ENCODE results near the gene DCTPP1. TPM values are rescaled to one million over a fixed set of nuclear protein-coding genes. Genes with fewer than 3 reads are reported as not detected.

The DCTPP1 gene
- 20.4 and 39.9 TPM in 2 replicates for total RNA-seq (2011; cell fraction: chromatin; rRNA removed; ENCODE audit: low replicate concordance)
- 29.6 and 33.7 TPM in 2 replicates for total RNA-seq (2011; cell fraction: nucleolus; rRNA removed)
- total RNA-seq (2011; cell fraction: nucleoplasm; rRNA removed) = 26.7 and 33.2 TPM in 2 replicates
- 74.2 and 79.0 TPM in 2 replicates for total RNA-seq (2014; rRNA removed)
- 61.2 and 61.3 TPM in 2 replicates for total RNA-seq (2014; rRNA removed; fragmentation: Illumina TruSeq; extraction: Trizol)
- total RNA-seq (2015; rRNA removed; fragmentation: Illumina TruSeq; extraction: Trizol) = 67.4 and 75.0 TPM in 2 replicates
- 124 and 129 TPM in 2 replicates for total RNA-seq (2021)
- 107 and 120 TPM in 2 replicates for polyA plus RNA-seq (2011; rRNA removed)
- 109 and 151 TPM in 2 replicates for polyA plus RNA-seq (2011; cell fraction: cytosol; rRNA removed)
- polyA plus RNA-seq (2011; cell fraction: nucleus; rRNA removed) = 34.2 and 44.6 TPM in 2 replicates
- polyA plus RNA-seq (2012) = 56.3 and 118 TPM in 2 replicates
- 108 and 130 TPM in 2 replicates for polyA plus RNA-seq (2014; fragmentation: Illumina TruSeq; extraction: Trizol)
- polyA plus RNA-seq (2014; fragmentation: Nextera tagmentation; extraction: Ambion mirVana) = 10 to 100 TPM; 45.0 to 80.6 TPM
- 132 and 138 TPM in 2 replicates for polyA plus RNA-seq (2014; rRNA removed)
- 31.3 and 36.6 TPM in 2 replicates for polyA minus RNA-seq (2011; rRNA and poly(A)+ RNA removed)
- 29.3 and 42.9 TPM in 2 replicates for polyA minus RNA-seq (2011; cell fraction: cytosol; rRNA and poly(A)+ RNA removed)
- polyA minus RNA-seq (2011; cell fraction: nucleus; rRNA and poly(A)+ RNA removed) = 10.1 and 14.4 TPM in 2 replicates
- percentile 88 among the genes with signal in this experiment for Bru-seq, nascent RNA
- BruChase-seq, experiment 1, labeled RNA remaining after a 2-hour chase = percentile 79 among the genes with signal in this experiment
- percentile 87 among the genes with signal in this experiment for BruChase-seq, experiment 2, labeled RNA remaining after a 6-hour chase
- long read RNA-seq, experiment 1, transcript DCTPP1-201 (3 exons, 1,222 nt) = major isoform, 378 of 577 reads
- long read RNA-seq, experiment 1, partial matches to known transcripts = 0 of 577 reads
- long read RNA-seq, experiment 1, other reads (novel, unspliced or antisense) = 194 of 577 reads
- long read RNA-seq, experiment 2, transcript DCTPP1-201 (3 exons, 1,222 nt) = major isoform, 159 of 184 reads
- long read RNA-seq, experiment 2, partial matches to known transcripts = 0 of 184 reads
- long read RNA-seq, experiment 2, other reads (novel, unspliced or antisense) = 22 of 184 reads
- long read RNA-seq, experiment 3, transcript DCTPP1-201 (3 exons, 1,222 nt) = major isoform, 211 of 222 reads
- long read RNA-seq, experiment 3, partial matches to known transcripts = 6 of 222 reads
- long read RNA-seq, experiment 3, other reads (novel, unspliced or antisense) = 4 of 222 reads

- ATAC-seq (peak; percentile 99), FAIRE-seq (peak; percentile 100), DNase-seq (ENCODE audit: extremely low read depth in 1 of 4, low spot score in 3 of 4) (peak; percentile 94 to 99 (median 95))
- 1% methylated on average over 45 of the region's 49 CpGs for WGBS (ENCODE audit: insufficient coverage, low coverage, missing lambda C conversion rate)
- Histone ChIP-seq H3K4me3 (peak within 1 kb of the TSS; percentile 75), H3K9ac (ENCODE audit: insufficient read depth in 1 of 2, low read depth in 2 of 2, low read length in 2 of 2) (peak within 1 kb of the TSS; percentile 81 to 95), H3K4me2 (ENCODE audit: insufficient read depth, low read length) (peak within 1 kb of the TSS; percentile 94), H3K4me1 (replicated peaks in 1 of 2; ENCODE audit: control insufficient read depth in 2 of 2, insufficient read depth in 2 of 2, low read length in 2 of 2) (peaks cover 15 to 36% of the 10 kb centered on the region in 2 experiments), H2AFZ (ENCODE audit: low read depth, low read length) (peak within 1 kb of the TSS; percentile 95), H3K9me1 (ENCODE audit: control insufficient read depth, insufficient read depth, low read length) (no peaks in the 10 kb centered on the region), H3K79me2 (ENCODE audit: control insufficient read depth, insufficient read depth, low read length) (peaks cover 41% of the 10 kb centered on the region), H3K27me3 (ENCODE audit: control insufficient read depth in 2 of 2, insufficient read depth in 2 of 2, low read length in 2 of 2) (no peaks in the 10 kb centered on the region), H4K20me1 (replicated peaks; ENCODE audit: control insufficient read depth, insufficient read depth, low read length) (no peaks in the 10 kb centered on the region), H3K36me3 (ENCODE audit: control insufficient read depth, insufficient read depth, low read length) (peaks cover 36% of the 10 kb centered on the region), H3K27ac (ENCODE audit: extremely low read depth, low read depth, low read length) (peak within 1 kb of the TSS; percentile 84), H3K9me3 (replicated peaks; ENCODE audit: control insufficient read depth, insufficient read depth, low read depth, low read length) (no peaks in the 10 kb centered on the region)
- BruUV-seq (replicated peaks) = no TSS peak
- intact Hi-C loops (cut with micrococcal nuclease) (loop anchor here (1.0 kb wide), 3 partner anchors 15 to 228 kb away; partner anchors contain the start of genes FBRS and SEPHS2), in situ Hi-C loops (cut with MboI) (loop anchor here (10.0 kb wide), 1 partner anchor 195 kb away; no protein-coding TSS in a partner anchor)
- ChIA-PET POLR2A (interaction anchor here (0.6 to 1.9 kb wide), 16 partner anchors 9 to 229 kb away, joined by 3 to 16 read pairs (median 4); partner anchors contain the start of genes FBRS, PRR14, SEPHS2 and ZNF48), CTCF (ENCODE audit: low intra/inter-chr PET ratio) (interaction anchor here (0.7 to 3.3 kb wide), 4 partner anchors 167 to 472 kb away, joined by 3 to 23 read pairs (median 7); partner anchors contain the start of gene FBRS)
- TF ChIP-seq SNRNP70 (optimal IDR thresholded peaks at IDR 0.05; ENCODE audit: low read depth, low read length) (no peak), ZNF655 (CRISPR knock-in tag; IDR thresholded peaks at IDR 0.05) (no peak), TRIM28 (IDR thresholded peaks at IDR 0.05) (no peak), ZNF785 (CRISPR knock-in tag; IDR thresholded peaks at IDR 0.05) (no peak), ZNF407 (IDR thresholded peaks at IDR 0.05; ENCODE audit: low read depth) (no peak)
Measured at GRCh38 chr16:30429678-30430427, at the start of gene DCTPP1. DCTPP1 (minus strand) TSS chr16:30430030; CDS start chr16:30429980, 50 bp downstream.

Data from K562 (cell line).